HepG2 (cell line): ENCODE results near the gene FAF1. TPM values are rescaled to one million over a fixed set of nuclear protein-coding genes. Genes with fewer than 3 reads are reported as not detected.

Experiments
- CENPBD1 ChIP-seq: sonication (generic); formaldehyde crosslinking; IDR thresholded peaks from 2 replicates; pipeline ENCODE4 v1.8.0; 2022; ENCODE audit warnings: missing genetic modification reagents, low read depth, mild to moderate bottlenecking, borderline replicate concordance
- CENPT ChIP-seq: sonication (generic); formaldehyde crosslinking; IDR thresholded peaks from 2 replicates; pipeline ENCODE4 v1.8.0; 2022; ENCODE audit warnings: low read depth, mild to moderate bottlenecking, moderate library complexity, missing genetic modification reagents
- FOXC1 ChIP-seq: sonication (generic); formaldehyde crosslinking; IDR thresholded peaks from 2 replicates; pipeline ENCODE4 v1.8.0; 2022; ENCODE audit warnings: mild to moderate bottlenecking, missing genetic modification reagents, borderline replicate concordance
- IKZF1 ChIP-seq: fragments of 450-650 bp; IDR thresholded peaks from 2 replicates; pipeline ENCODE4 v1.7.1; 2016
- KDM1A ChIP-seq: IDR thresholded peaks from 2 replicates; pipeline ENCODE4 v1.6.1; 2016; ENCODE audit warnings: missing compliant biosample characterization
- MED1 ChIP-seq: sonication (generic); formaldehyde crosslinking; IDR thresholded peaks from 2 replicates; pipeline ENCODE4 v1.4.0; 2020; ENCODE audit warnings: missing genetic modification reagents
- MED13 ChIP-seq: sonication (generic); formaldehyde crosslinking; IDR thresholded peaks from 2 replicates; pipeline ENCODE4 v1.5.0; 2020; ENCODE audit warnings: missing genetic modification reagents
- PRMT3 ChIP-seq: sonication (generic); formaldehyde crosslinking; IDR thresholded peaks from 2 replicates; pipeline ENCODE4 v1.8.1; 2022; ENCODE audit warnings: low read depth, mild to moderate bottlenecking, moderate library complexity, missing genetic modification reagents, borderline replicate concordance
- RARA ChIP-seq: IDR thresholded peaks from 2 replicates; pipeline ENCODE4 v1.6.1; 2016; ENCODE audit warnings: missing genetic modification reagents, missing compliant biosample characterization
- SIX1 ChIP-seq: sonication (generic); formaldehyde crosslinking; IDR thresholded peaks from 2 replicates; pipeline ENCODE4 v1.4.0; 2020; ENCODE audit warnings: missing genetic modification reagents, borderline replicate concordance
- SKI ChIP-seq: fragments of 450-650 bp; IDR thresholded peaks from one replicate; pipeline ENCODE4 v1.6.1; 2018; ENCODE audit warnings: mild to moderate bottlenecking; ENCODE audit not compliant: partially characterized antibody
- SRSF9 ChIP-seq: fragments of 200-400 bp; formaldehyde crosslinking; IDR thresholded peaks from 2 replicates; pipeline ENCODE4 v1.6.1; 2018; ENCODE audit warnings: borderline replicate concordance, mild to moderate bottlenecking, low read depth, low read length; ENCODE audit not compliant: insufficient read depth, poor library complexity, severe bottlenecking
- ZBTB2 ChIP-seq: sonication (generic); formaldehyde crosslinking; IDR thresholded peaks from 2 replicates; pipeline ENCODE4 v1.8.0; 2022; ENCODE audit warnings: low read depth, missing genetic modification reagents
- ZNF205 ChIP-seq: IDR thresholded peaks from 2 replicates; pipeline ENCODE4 v1.6.1; 2018; ENCODE audit warnings: missing biosample characterization, missing genetic modification reagents
- ZNF275 ChIP-seq: sonication (generic); formaldehyde crosslinking; IDR thresholded peaks from 2 replicates; pipeline ENCODE4 v1.8.0; 2022; ENCODE audit warnings: missing genetic modification reagents, mild to moderate bottlenecking, inconsistent platforms, borderline replicate concordance
- ZNF468 ChIP-seq: sonication (generic); formaldehyde crosslinking; IDR thresholded peaks from 2 replicates; pipeline ENCODE4 v1.8.0; 2022; ENCODE audit warnings: mild to moderate bottlenecking, moderate library complexity, missing genetic modification reagents
- ZNF501 ChIP-seq: sonication (generic); formaldehyde crosslinking; IDR thresholded peaks from 2 replicates; pipeline ENCODE4 v1.5.1; 2020; ENCODE audit warnings: mild to moderate bottlenecking, moderate library complexity, missing genetic modification reagents
- ZNF616 ChIP-seq: sonication (generic); formaldehyde crosslinking; IDR thresholded peaks from 2 replicates; pipeline ENCODE4 v1.5.0; 2020; ENCODE audit warnings: low read depth, mild to moderate bottlenecking, missing genetic modification reagents
- polyA plus RNA-seq, 8 experiments: library from polyadenylated mRNA; depleted of rRNA in 3 of 8; stranded (reverse) in 7 of 8; unstranded in 1 of 8; fragments of >200 nt; fragmentation: Illumina TruSeq in 4 of 8; extraction: Trizol in 4 of 8; gene quantifications; 2 replicates each; pipeline versions ENCODE4 v1.2.1 to v1.2.3, GENCODE V29; 2011 to 2016; ENCODE audit warnings: low read depth in 4 of 8, missing spikeins in 1 of 8, mixed read lengths in 1 of 8; ENCODE audit not compliant: insufficient read depth in 1 of 8
- total RNA-seq, 5 experiments: library from RNA; depleted of rRNA; stranded (reverse); fragments of >200 nt; fragmentation: Illumina TruSeq; extraction: Trizol; gene quantifications; 2 replicates each; pipeline ENCODE4 v1.2.3, GENCODE V29; 2016; ENCODE audit warnings: low read depth in 1 of 5

The FAF1 gene
- total and polyA plus RNA-seq, 2 of the 13 experiments (the other 11 are each of a cell fraction or from before 2014, with no cell fraction given): 19.4 to 63.3 TPM

- TF ChIP-seq CENPBD1 (CRISPR knock-in tag) (no peak), ZNF616 (CRISPR knock-in tag) (no peak), ZNF501 (CRISPR knock-in tag) (peak; percentile 48; the same call in 1 of the 2 replicates), FOXC1 (CRISPR knock-in tag) (no peak), IKZF1 (no peak), RARA (no peak), SRSF9 (no peak), ZNF205 (CRISPR knock-in tag) (no peak), PRMT3 (CRISPR knock-in tag) (0 out of 2 replicates have a peak, but pooled peaks have one; percentile 31), CENPT (CRISPR knock-in tag) (no peak), ZNF275 (CRISPR knock-in tag) (peak; percentile 47; the same call in 1 of the 2 replicates), ZBTB2 (CRISPR knock-in tag) (0 out of 2 replicates have a peak, but pooled peaks have one; percentile 9), KDM1A (CRISPR knock-in tag) (no peak; the same call in 1 of the 2 replicates), SKI (no peak), SIX1 (no peak), ZNF468 (CRISPR knock-in tag) (no peak), MED1 (CRISPR knock-in tag) (no peak), MED13 (CRISPR knock-in tag) (no peak)
Observed at GRCh38 chr1:50978144-50978851, 18.2 kb upstream of the FAF1 start (continued).
